ENCODE data around the gene CYP4V2. TPM values are rescaled to one million over a fixed set of nuclear protein-coding genes. Genes with fewer than 3 reads are reported as not detected.
A peak's percentile ranks its signal among the peaks of the same experiment; 100 is the strongest.

CYP4V2 gene
- total and polyA plus RNA-seq, 2 experiments from 2014 or later = 1.5 to 3.1 TPM

GRCh38 chr4:186227744-186228513 is 36.6 kb downstream of the CYP4V2 start:
- Histone ChIP-seq H3K79me2 (replicated peaks; ENCODE audit: insufficient read depth) (no peaks in the 10 kb centered on the region), H3K4me3 (no peak overlapping the region), H2AFZ (0 out of 2 replicates have a peak overlapping the region, but pooled peaks have one; percentile 5), H3K27me3 (ENCODE audit: insufficient read depth) (no peaks in the 10 kb centered on the region), H3F3A (replicated peaks; ENCODE audit: low read depth) (no peaks in the 10 kb centered on the region), H3K4me1 (ENCODE audit: insufficient read depth) (0 out of 2 replicates have a peak, but pooled peaks cover 14% of the 10 kb centered on the region), H3K36me3 (ENCODE audit: insufficient read depth) (peaks cover 24% of the 10 kb centered on the region), H4K20me1 (replicated peaks; ENCODE audit: insufficient read depth) (no peaks in the 10 kb centered on the region), H3K9me2 (ENCODE audit: insufficient read depth) (peaks cover 3% of the 10 kb centered on the region; the same call in 1 of the 2 replicates), H3K27ac (ENCODE audit: low read depth) (no peak overlapping the region), H3K4me2 (no peak overlapping the region)
- DNase-seq (ENCODE audit: low spot score) (no peak), ATAC-seq (no peak)
- Mint-ChIP-seq H3K9me3 (peaks cover 43% of the 10 kb centered on the region), H3K27ac (no peak overlapping the region), H3K36me3 (ENCODE audit: low read depth) (peaks cover 42% of the 10 kb centered on the region), H3K4me3 (no peak overlapping the region), H3K4me1 (peaks cover 18% of the 10 kb centered on the region; the same call in 2 of the 3 replicates), H3K27me3 (ENCODE audit: insufficient read depth, low read depth, poor library complexity) (peaks cover 4% of the 10 kb centered on the region)
- no peak for TF ChIP-seq ETS1 (IDR thresholded peaks at IDR 0.05)
- TF ChIP-seq CREB1 (CRISPR knock-in tag; IDR thresholded peaks at IDR 0.05; ENCODE audit: low read depth) = no peak
- TF ChIP-seq REST (IDR thresholded peaks at IDR 0.05; ENCODE audit: unreplicated experiment) = no peak
- TF ChIP-seq EZH2 (IDR thresholded peaks at IDR 0.05; ENCODE audit: low read depth, unreplicated experiment) = no peak
- no peak for TF ChIP-seq EZH2phosphoT487 (IDR thresholded peaks at IDR 0.05; ENCODE audit: unreplicated experiment)
- no peak for TF ChIP-seq JUNB (IDR thresholded peaks at IDR 0.05; ENCODE audit: unreplicated experiment)
- no peak for TF ChIP-seq STAT1 (IDR thresholded peaks at IDR 0.05; ENCODE audit: unreplicated experiment)
- no peak for TF ChIP-seq ZNF114 (CRISPR knock-in tag; IDR thresholded peaks at IDR 0.05)
- TF ChIP-seq ZNF331 (CRISPR knock-in tag; IDR thresholded peaks at IDR 0.05; ENCODE audit: low read depth) = no peak
- TF ChIP-seq ZNF462 (CRISPR knock-in tag; IDR thresholded peaks at IDR 0.05) = no peak
- TF ChIP-seq NANOG (IDR thresholded peaks at IDR 0.05; ENCODE audit: borderline replicate concordance) = no peak
- TF ChIP-seq CTCF (conservative IDR thresholded peaks at IDR 0.05; ENCODE audit: low read depth in 2 of 2) = no peak
